Chondrocyte (in vitro differentiated cells): ENCODE measurements around the gene NUDT1. TPM values are rescaled to one million over a fixed set of nuclear protein-coding genes. Genes with fewer than 3 reads are reported as not detected.

Source experiments
- DNase-seq: peaks from one replicate; pipeline ENCODE4 v3.0.0; 2021; ENCODE audit warnings: mixed read lengths, low spot score
- H3K27ac Mint-ChIP-seq: one replicate; pipeline ENCODE4 v1.8.0; 2021; ENCODE audit warnings: mild to moderate bottlenecking, moderate library complexity, mixed read lengths; ENCODE audit not compliant: unreplicated experiment
- H3K27me3 Mint-ChIP-seq: 2 replicates; pipeline ENCODE4 v1.8.0; 2021; ENCODE audit warnings: low read depth, mixed read lengths
- H3K36me3 Mint-ChIP-seq: 2 replicates; pipeline ENCODE4 v1.8.0; 2021; ENCODE audit warnings: low read depth, mixed read lengths
- H3K4me1 Mint-ChIP-seq: 2 replicates; pipeline ENCODE4 v1.8.0; 2021; ENCODE audit warnings: low read depth, mild to moderate bottlenecking, mixed read lengths
- H3K4me3 Mint-ChIP-seq: one replicate; pipeline ENCODE4 v1.8.0; 2021; ENCODE audit warnings: mild to moderate bottlenecking, moderate library complexity, mixed read lengths; ENCODE audit not compliant: unreplicated experiment
- H3K9me3 Mint-ChIP-seq: 2 replicates; pipeline ENCODE4 v1.8.0; 2021; ENCODE audit warnings: low read depth, mixed read lengths
- total RNA-seq: library from RNA; stranded (reverse); gene quantifications from 3 replicates; pipeline ENCODE4 v1.2.1, GENCODE V29; 2021
- TF ChIP-seq, protein P1 (sequence below): fragments of 200-600 bp; sonication (generic); IDR thresholded peaks from 2 replicates; pipeline ENCODE4 v1.5.0; 2021; ENCODE audit warnings: antibody characterized with exemption, mild to moderate bottlenecking, moderate library complexity

NUDT1 gene
- total RNA-seq, 1 donor from 2014 or later: 9.5 TPM

DNA sequence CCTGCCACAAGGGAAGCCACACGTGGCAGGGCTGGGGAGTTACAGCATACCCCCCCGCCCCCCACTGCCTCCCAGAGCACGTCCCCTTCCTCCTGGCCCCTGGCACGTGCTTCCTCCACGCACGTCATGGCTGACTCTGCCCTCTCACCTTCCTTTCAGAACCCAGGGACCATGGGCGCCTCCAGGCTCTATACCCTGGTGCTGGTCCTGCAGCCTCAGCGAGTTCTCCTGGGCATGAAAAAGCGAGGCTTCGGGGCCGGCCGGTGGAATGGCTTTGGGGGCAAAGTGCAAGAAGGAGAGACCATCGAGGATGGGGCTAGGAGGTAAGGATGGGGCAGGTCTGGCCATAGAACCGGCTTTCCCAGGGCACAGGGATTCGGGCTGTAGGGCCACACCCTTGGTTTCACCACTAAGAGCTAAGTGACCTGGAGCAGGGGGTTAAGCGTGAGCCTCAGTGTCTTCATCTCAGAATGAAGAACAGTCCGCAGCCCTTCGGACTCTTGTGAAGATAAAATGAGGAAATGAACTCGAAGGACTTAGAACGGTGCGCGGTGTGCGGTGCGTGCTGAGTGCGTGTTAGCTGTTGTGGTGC, 2.5 kb downstream of the NUDT1 start:
- H3K4me3 Mint-ChIP-seq: no peak overlapping the region
- DNase-seq: no peak
- H3K9me3 Mint-ChIP-seq: no peaks in the 10 kb centered on the region
- no peaks in the 10 kb centered on the region for H3K36me3 Mint-ChIP-seq
- peaks cover 30% of the 10 kb centered on the region for H3K4me1 Mint-ChIP-seq
- no peak overlapping the region for H3K27ac Mint-ChIP-seq
- no peaks in the 10 kb centered on the region for H3K27me3 Mint-ChIP-seq
- TF ChIP-seq, protein P1, sequence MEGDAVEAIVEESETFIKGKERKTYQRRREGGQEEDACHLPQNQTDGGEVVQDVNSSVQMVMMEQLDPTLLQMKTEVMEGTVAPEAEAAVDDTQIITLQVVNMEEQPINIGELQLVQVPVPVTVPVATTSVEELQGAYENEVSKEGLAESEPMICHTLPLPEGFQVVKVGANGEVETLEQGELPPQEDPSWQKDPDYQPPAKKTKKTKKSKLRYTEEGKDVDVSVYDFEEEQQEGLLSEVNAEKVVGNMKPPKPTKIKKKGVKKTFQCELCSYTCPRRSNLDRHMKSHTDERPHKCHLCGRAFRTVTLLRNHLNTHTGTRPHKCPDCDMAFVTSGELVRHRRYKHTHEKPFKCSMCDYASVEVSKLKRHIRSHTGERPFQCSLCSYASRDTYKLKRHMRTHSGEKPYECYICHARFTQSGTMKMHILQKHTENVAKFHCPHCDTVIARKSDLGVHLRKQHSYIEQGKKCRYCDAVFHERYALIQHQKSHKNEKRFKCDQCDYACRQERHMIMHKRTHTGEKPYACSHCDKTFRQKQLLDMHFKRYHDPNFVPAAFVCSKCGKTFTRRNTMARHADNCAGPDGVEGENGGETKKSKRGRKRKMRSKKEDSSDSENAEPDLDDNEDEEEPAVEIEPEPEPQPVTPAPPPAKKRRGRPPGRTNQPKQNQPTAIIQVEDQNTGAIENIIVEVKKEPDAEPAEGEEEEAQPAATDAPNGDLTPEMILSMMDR: no peak

DNA sequence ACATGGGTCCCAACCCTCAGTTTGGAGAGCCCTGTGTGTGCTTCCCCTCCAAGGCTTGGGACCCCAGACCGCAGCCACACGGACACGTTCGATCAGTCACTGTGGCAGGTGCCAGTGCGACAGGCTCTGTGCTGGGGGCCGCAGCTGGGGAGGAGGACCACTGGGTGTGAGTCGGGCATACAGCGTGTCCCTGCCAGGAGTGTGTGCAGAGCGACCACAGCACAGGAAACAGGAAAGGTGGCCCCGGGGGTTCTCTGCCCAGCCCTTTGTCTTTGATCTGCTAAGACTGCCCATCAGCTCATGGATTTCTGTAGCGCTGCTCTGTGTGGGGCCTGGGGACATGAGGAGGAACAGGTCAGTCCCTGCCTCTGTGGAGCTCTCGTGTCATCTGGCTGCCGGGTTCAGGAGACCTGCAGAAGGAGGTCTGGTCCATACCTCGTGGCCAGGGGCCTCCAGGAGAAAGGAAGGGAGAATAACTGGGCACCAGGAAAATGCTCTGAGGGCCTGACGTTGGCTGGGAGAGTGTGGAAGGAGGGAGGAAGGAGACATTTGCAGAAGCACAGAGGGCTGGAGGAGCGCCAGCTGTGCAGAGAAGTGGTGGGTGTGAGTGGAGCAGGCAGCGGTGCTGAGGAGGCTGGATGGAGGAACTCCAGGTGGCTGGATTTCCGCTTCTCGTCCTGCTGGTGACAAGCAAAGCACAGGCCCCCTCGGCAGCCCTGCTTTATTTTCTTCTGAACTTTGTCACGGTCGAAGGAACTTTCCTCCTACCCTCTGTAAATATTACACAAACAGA, 4.1 kb downstream of the NUDT1 start:
- Mint-ChIP-seq H3K9me3 (no peaks in the 10 kb centered on the region), H3K4me3 (no peak overlapping the region), H3K4me1 (peaks cover 33% of the 10 kb centered on the region), H3K27ac (no peak overlapping the region), H3K36me3 (peaks cover 1% of the 10 kb centered on the region), H3K27me3 (no peaks in the 10 kb centered on the region)
- no peak for DNase-seq
- TF ChIP-seq, protein P1: no peak

DNA sequence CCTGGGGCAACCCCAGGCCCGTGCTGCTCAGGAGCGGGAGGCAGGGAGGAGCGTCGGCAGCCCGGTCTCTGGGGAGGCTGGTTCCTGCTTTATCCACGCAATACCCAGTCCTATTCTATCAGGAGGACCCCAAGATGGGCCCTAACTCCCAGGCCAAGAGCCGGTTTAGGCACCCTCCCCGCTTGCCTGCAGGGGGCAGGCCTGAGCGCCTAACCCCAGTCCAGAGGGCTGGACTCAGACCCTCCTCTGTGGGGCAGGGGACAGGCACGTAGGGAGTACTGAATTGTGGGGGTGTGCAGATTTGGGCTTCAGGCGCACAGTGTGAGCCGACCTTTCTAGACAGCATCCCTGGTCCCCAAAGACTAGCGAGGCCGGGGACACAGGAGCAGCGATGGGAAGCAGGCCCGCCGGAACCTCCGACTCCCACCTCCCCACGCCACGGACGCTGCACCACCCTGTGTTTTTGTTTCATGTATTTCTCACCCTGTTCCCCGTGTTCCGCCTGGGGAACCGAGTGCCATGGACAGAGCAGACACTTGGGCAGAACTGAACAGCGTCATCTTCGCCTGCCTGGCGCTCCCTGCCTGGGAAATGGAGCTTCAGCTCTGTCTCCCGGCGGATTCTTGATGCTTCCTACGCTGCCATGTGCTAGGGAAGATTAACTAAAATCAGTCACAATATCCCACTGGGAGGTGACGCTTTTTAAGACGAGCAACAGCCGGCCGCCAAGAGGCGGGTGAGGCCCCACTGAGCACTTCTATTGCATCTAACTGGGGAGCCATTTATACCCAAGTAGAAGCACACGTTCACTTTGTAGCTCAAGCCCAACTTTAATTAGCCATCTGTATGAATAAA, 5.3 kb downstream of the NUDT1 start:
- peaks cover 29% of the 10 kb centered on the region for H3K4me1 Mint-ChIP-seq
- H3K27ac Mint-ChIP-seq: no peak overlapping the region
- H3K36me3 Mint-ChIP-seq: peaks cover 1% of the 10 kb centered on the region
- no peak for DNase-seq
- TF ChIP-seq, protein P1: peak; percentile 80
- no peaks in the 10 kb centered on the region for H3K27me3 Mint-ChIP-seq
- no peak overlapping the region for H3K4me3 Mint-ChIP-seq
- no peaks in the 10 kb centered on the region for H3K9me3 Mint-ChIP-seq

DNA sequence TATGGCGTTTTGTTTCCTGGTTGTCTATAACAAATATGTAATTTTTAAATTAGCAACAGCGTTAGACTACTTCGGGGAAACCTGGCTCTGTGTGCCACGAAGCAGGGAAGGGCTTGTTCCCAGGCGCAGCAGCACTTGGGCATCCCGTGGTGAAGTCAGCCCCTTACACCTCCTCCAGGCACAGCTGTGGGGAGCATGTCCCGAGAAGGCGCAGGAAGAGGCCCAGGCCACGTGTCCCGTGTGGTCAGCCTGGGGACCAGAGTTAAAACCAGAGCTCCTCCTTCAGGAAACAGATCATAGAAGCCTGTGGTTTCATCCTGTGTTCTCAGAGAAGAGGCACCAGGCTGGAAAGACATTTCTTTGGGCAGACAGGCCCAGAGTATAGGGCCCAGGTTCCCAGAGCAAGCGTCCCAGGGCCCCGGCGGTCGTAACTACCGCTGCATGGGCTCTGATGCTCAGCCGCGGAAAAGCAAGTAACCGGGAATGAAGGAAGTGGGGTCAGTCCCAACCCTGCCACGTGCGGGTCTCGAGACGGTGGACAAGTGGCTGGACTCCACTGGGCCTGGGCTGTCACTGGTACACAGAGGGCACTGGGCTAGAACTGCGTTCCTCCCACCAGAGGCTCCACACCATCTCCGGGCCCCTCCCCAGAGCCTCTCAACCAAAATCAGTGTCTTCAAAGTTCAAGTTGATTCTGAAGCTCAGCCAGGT, 7.1 kb downstream of the NUDT1 start:
- Mint-ChIP-seq H3K27ac (peak overlapping the region; percentile 98), H3K9me3 (no peaks in the 10 kb centered on the region), H3K36me3 (peaks cover 1% of the 10 kb centered on the region), H3K4me1 (peaks cover 23% of the 10 kb centered on the region), H3K27me3 (no peaks in the 10 kb centered on the region), H3K4me3 (peak overlapping the region; percentile 57)
- no peak for DNase-seq
- TF ChIP-seq, protein P1: peak; percentile 70
